Endothelial cell of umbilical vein (primary cell): ENCODE measurements around the gene DIP2C. TPM values are rescaled to one million over a fixed set of nuclear protein-coding genes. Genes with fewer than 3 reads are reported as not detected.

Experiments
- BruUV-seq: library from RNA; stranded (reverse); fragments of 400-500 nt; replicated peaks from 2 replicates; lab custom pipeline; 2021; lab: Mats Ljungman, UMichigan
- CTCF ChIA-PET: fragments of 300-600, 350-600 bp; sonication (Branson Sonifier 250); formaldehyde crosslinking; loops from one replicate; lab custom pipeline; 2021; ENCODE audit warnings: antibody characterized with exemption, inconsistent platforms; lab: Charles Lee
- POLR2A ChIA-PET: fragments of 300-600, 350-600 bp; sonication (Branson Sonifier 250); formaldehyde crosslinking; loops from one replicate; lab custom pipeline; 2021; ENCODE audit warnings: antibody characterized with exemption, inconsistent platforms; lab: Charles Lee
- DNase-seq: peaks from one replicate; pipeline ENCODE4 v3.0.0-alpha.2; 2011; ENCODE audit warnings: low read depth, low spot score
- FAIRE-seq: peaks from 2 replicates; lab custom pipeline; 2011; peaks lifted over from hg19 to GRCh38; lab: Jason Lieb, UNC
- H2AFZ ChIP-seq: 2 replicates; pipeline ENCODE4 v1.6.0; 2012; ENCODE audit warnings: low read depth, low read length, control low read depth, inconsistent platforms
- H3K27ac ChIP-seq: 2 replicates; pipeline ENCODE4 v1.5.1; 2011; ENCODE audit warnings: low read depth, mild to moderate bottlenecking, control low read depth, low read length, moderate library complexity; ENCODE audit not compliant: insufficient read depth
- H3K27me3 ChIP-seq, 2 experiments: 2 replicates each; pipeline versions ENCODE4 v1.6.0 to v1.6.1; 2011; ENCODE audit warnings: low read length in 2 of 2, mixed read lengths in 1 of 2; ENCODE audit not compliant: control insufficient read depth in 2 of 2, insufficient read depth in 2 of 2
- H3K36me3 ChIP-seq, 2 experiments: 2 replicates in 1 of 2; 3 replicates in 1 of 2; pipeline ENCODE4 v1.5.1; 2011; ENCODE audit warnings: low read length in 2 of 2, mild to moderate bottlenecking in 1 of 2, moderate library complexity in 1 of 2; ENCODE audit not compliant: control insufficient read depth in 2 of 2, insufficient read depth in 2 of 2; ENCODE audit errors: extremely low read depth in 1 of 2
- H3K4me1 ChIP-seq: 3 replicates; pipeline ENCODE4 v1.5.1; 2011; ENCODE audit warnings: mild to moderate bottlenecking, low read length; ENCODE audit not compliant: control insufficient read depth, insufficient read depth; ENCODE audit errors: extremely low read depth
- H3K4me2 ChIP-seq: 2 replicates; pipeline ENCODE4 v1.6.1; 2011; ENCODE audit warnings: low read length, control low read depth, mixed read lengths; ENCODE audit not compliant: insufficient read depth
- H3K4me3 ChIP-seq, 3 experiments: fragments of 200-600 bp in 1 of 3; sonication (generic), shearing (Covaris generic) in 1 of 3; replicated peaks in 1 of 3; 2 replicates each; pipeline ENCODE4 v1.5.1; 2011 to 2016; ENCODE audit warnings: control low read depth in 3 of 3, low read length in 3 of 3, mild to moderate bottlenecking in 2 of 3, inconsistent platforms in 1 of 3, low read depth in 1 of 3, moderate library complexity in 1 of 3; ENCODE audit not compliant: insufficient read depth in 1 of 3
- H3K79me2 ChIP-seq: 2 replicates; pipeline ENCODE4 v1.6.0; 2012; ENCODE audit warnings: low read length, inconsistent platforms; ENCODE audit not compliant: control insufficient read depth, insufficient read depth
- H3K9ac ChIP-seq: replicated peaks from 2 replicates; pipeline ENCODE3; 2011; ENCODE audit warnings: low read length, control low read depth; ENCODE audit not compliant: insufficient read depth; ENCODE audit errors: extremely low read depth
- H3K9me1 ChIP-seq: replicated peaks from 3 replicates; pipeline ENCODE4 v1.6.0; 2011; ENCODE audit warnings: mild to moderate bottlenecking, low read length; ENCODE audit not compliant: control insufficient read depth, insufficient read depth; ENCODE audit errors: extremely low read depth
- H3K9me3 ChIP-seq: replicated peaks from 2 replicates; pipeline ENCODE4 v1.5.1; 2012; ENCODE audit warnings: low read length, inconsistent platforms; ENCODE audit not compliant: control insufficient read depth, insufficient read depth
- H4K20me1 ChIP-seq: replicated peaks from 2 replicates; pipeline ENCODE3; 2011; ENCODE audit warnings: mild to moderate bottlenecking, low read length; ENCODE audit not compliant: control insufficient read depth, insufficient read depth; ENCODE audit errors: extremely low read depth
- EZH2 ChIP-seq: IDR thresholded peaks from 2 replicates; pipeline ENCODE4 v1.6.1; 2012; ENCODE audit warnings: borderline replicate concordance, low read depth, mild to moderate bottlenecking, moderate library complexity, low read length, inconsistent platforms; ENCODE audit not compliant: severe bottlenecking
- FOS ChIP-seq: IDR thresholded peaks from 2 replicates; pipeline ENCODE4 v1.6.1; 2011; ENCODE audit warnings: mild to moderate bottlenecking, low read length, moderate library complexity, borderline replicate concordance; ENCODE audit not compliant: insufficient read depth
- GATA2 ChIP-seq: IDR thresholded peaks from 2 replicates; pipeline ENCODE4 v1.7.0; 2011; ENCODE audit warnings: low read depth, mild to moderate bottlenecking, moderate library complexity, mixed read lengths, low read length; ENCODE audit not compliant: insufficient read length, insufficient read depth
- JUN ChIP-seq: IDR thresholded peaks from 2 replicates; pipeline ENCODE4 v1.6.1; 2011; ENCODE audit warnings: borderline replicate concordance, low read depth; ENCODE audit not compliant: insufficient read length, insufficient read depth
- MYC ChIP-seq: IDR thresholded peaks from one replicate; pipeline ENCODE4 v1.6.1; 2011; ENCODE audit warnings: mild to moderate bottlenecking, low read depth, low read length
- POLR2A ChIP-seq: IDR thresholded peaks from 2 replicates; pipeline ENCODE4 v1.6.1; 2012; ENCODE audit warnings: low read depth, mild to moderate bottlenecking, control low read depth, low read length
- POLR2AphosphoS5 ChIP-seq: IDR thresholded peaks from 2 replicates; pipeline ENCODE4 v1.6.1; 2012; ENCODE audit warnings: low read depth, mild to moderate bottlenecking, control low read depth, low read length, moderate library complexity; ENCODE audit not compliant: insufficient read depth
- dilution Hi-C: fragments of 300-500 bp; cut with MboI; formaldehyde crosslinking; loops from one replicate; pipeline ENCODE4 v1.15.0; 2019; ENCODE audit warnings: low sequenced_read_pairs; ENCODE audit not compliant: extremely low pct_ligation_motif_present
- intact Hi-C: fragments of 100-400 bp; cut with micrococcal nuclease; formaldehyde crosslinking; loops from one replicate; pipeline ENCODE4 v1.10.0; 2022
- polyA plus RNA-seq, 4 experiments: library from polyadenylated mRNA; depleted of rRNA in 3 of 4; stranded (reverse) in 3 of 4; unstranded in 1 of 4; fragments of >200 nt; gene quantifications; 2 replicates each; pipeline versions ENCODE4 v1.2.1 to v1.2.3, GENCODE V29; 2011 to 2012; ENCODE audit warnings: missing spikeins in 1 of 4
- total RNA-seq: library from RNA; stranded (reverse); gene quantifications from 2 replicates; pipeline ENCODE4 v1.2.3, GENCODE V29; 2021
- TF ChIP-seq, protein P1 (sequence below), 2 donors: IDR thresholded peaks; 1 replicate in 1 of 2; 2 replicates in 1 of 2; pipeline ENCODE4 v1.5.1; 2011; ENCODE audit warnings: low read length in 2 of 2, mild to moderate bottlenecking in 2 of 2, moderate library complexity in 2 of 2, control low read depth in 1 of 2, inconsistent platforms in 1 of 2, low read depth in 1 of 2; ENCODE audit not compliant: insufficient read depth in 1 of 2; ENCODE audit errors: extremely low read depth in 1 of 2
- TF ChIP-seq, protein P2 (sequence below): IDR thresholded peaks from 2 replicates; pipeline ENCODE4 v1.6.1; 2011; ENCODE audit not compliant: insufficient read depth, insufficient read length

DIP2C gene
- total and polyA plus RNA-seq, 2 donors (not counting 3 experiments of a cell fraction or from before 2014, with no cell fraction given): 3.6 to 10.7 TPM

DNA sequence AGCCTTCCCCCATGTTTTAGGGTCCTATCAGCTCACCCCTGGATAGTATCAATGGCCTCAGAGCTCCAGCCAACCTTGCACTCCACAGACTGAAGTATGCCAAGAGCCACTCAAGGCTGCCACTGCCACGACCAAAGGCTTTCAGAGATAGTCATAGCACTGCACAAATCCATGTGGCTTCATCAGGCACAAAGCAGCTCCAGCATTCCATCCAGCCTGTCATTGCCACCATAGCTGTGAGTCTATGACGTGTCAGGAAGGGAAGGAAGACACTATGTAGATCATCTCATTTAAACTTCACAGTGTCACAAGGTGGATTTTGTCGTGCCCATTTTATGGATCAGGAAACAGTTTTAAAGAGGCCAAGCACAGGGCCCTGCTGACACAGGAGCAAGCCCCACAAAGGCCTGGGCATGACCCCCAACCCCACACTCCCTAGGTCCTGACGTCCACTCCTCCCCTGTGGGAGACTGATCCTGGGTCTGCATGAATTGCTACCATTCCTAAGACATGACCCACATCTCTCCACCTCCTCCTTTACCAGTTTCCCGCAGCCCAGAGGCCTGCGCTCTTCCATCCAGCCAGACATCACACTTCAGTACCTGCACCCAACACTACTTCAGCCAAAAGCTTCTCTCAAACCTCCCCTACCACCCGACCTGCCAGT lies 119.4 kb downstream of the DIP2C start:
- H3K27me3 ChIP-seq: no peaks in the 10 kb centered on the region
- CTCF ChIA-PET: no interaction called here
- POLR2A ChIA-PET: no interaction called here
- TF ChIP-seq MYC (no peak), GATA2 (no peak), FOS (no peak), POLR2A (no peak), POLR2AphosphoS5 (no peak), EZH2 (no peak), JUN (no peak)
- TF ChIP-seq, protein P1, sequence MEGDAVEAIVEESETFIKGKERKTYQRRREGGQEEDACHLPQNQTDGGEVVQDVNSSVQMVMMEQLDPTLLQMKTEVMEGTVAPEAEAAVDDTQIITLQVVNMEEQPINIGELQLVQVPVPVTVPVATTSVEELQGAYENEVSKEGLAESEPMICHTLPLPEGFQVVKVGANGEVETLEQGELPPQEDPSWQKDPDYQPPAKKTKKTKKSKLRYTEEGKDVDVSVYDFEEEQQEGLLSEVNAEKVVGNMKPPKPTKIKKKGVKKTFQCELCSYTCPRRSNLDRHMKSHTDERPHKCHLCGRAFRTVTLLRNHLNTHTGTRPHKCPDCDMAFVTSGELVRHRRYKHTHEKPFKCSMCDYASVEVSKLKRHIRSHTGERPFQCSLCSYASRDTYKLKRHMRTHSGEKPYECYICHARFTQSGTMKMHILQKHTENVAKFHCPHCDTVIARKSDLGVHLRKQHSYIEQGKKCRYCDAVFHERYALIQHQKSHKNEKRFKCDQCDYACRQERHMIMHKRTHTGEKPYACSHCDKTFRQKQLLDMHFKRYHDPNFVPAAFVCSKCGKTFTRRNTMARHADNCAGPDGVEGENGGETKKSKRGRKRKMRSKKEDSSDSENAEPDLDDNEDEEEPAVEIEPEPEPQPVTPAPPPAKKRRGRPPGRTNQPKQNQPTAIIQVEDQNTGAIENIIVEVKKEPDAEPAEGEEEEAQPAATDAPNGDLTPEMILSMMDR (IDR thresholded peaks at IDR 0.05; ENCODE audit: extremely low read depth in 1 of 2, insufficient read depth in 1 of 2, low read depth in 1 of 2, low read length in 2 of 2): no peak
- TF ChIP-seq, protein P2, sequence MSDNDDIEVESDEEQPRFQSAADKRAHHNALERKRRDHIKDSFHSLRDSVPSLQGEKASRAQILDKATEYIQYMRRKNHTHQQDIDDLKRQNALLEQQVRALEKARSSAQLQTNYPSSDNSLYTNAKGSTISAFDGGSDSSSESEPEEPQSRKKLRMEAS: no peak
- H3K27ac ChIP-seq: no peak overlapping the region
- H3K9ac ChIP-seq: no peak overlapping the region
- no peaks in the 10 kb centered on the region for H3K36me3 ChIP-seq
- no peaks in the 10 kb centered on the region for H3K9me3 ChIP-seq
- no peak for FAIRE-seq
- no peaks in the 10 kb centered on the region for H4K20me1 ChIP-seq
- no peak overlapping the region for H3K4me3 ChIP-seq
- intact Hi-C loops: no loop called here
- H3K4me2 ChIP-seq: no peak overlapping the region
- DNase-seq: no peak
- no peaks in the 10 kb centered on the region for H3K9me1 ChIP-seq
- H3K4me1 ChIP-seq: no peaks in the 10 kb centered on the region
- BruUV-seq: no TSS peak
- dilution Hi-C loops: no loop called here
- H3K79me2 ChIP-seq: no peaks in the 10 kb centered on the region
- no peak overlapping the region for H2AFZ ChIP-seq
